GM12878 (cell line): ENCODE measurements around the gene IGIP. TPM values are rescaled to one million over a fixed set of nuclear protein-coding genes. Genes with fewer than 3 reads are reported as not detected.

Source experiments
- ATAC-seq: fragments of 200-7000 bp; cut with Tn5 transposase; 3 replicates; pipeline ENCODE4 v1.9.1; 2020; ENCODE audit warnings: mild to moderate bottlenecking, moderate library complexity
- BruUV-seq: library from RNA; stranded (reverse); fragments of 400-500 nt; replicated peaks from 2 replicates; lab custom pipeline; 2021; lab: Mats Ljungman, UMichigan
- CTCF ChIA-PET: fragments of 300-600 bp; sonication (Branson Sonifier 250); formaldehyde crosslinking; extraction: SDS; loops from one replicate; lab custom pipeline; 2021; ENCODE audit warnings: inconsistent platforms; lab: Yijun Ruan, JAX
- POLR2A ChIA-PET: fragments of 350-600 bp; formaldehyde crosslinking; extraction: SDS; loops from one replicate; lab custom pipeline; 2021; ENCODE audit warnings: inconsistent platforms; lab: Charles Lee
- RAD21 ChIA-PET: fragments of 300-600 bp; sonication (Branson Sonifier 250); formaldehyde crosslinking; loops from one replicate; lab custom pipeline; 2023; ENCODE audit warnings: antibody characterized with exemption; ENCODE audit not compliant: unreplicated experiment; lab: Charles Lee
- SMC1A ChIA-PET: fragments of 300-600 bp; sonication (Branson Sonifier 250); formaldehyde crosslinking; loops from one replicate; lab custom pipeline; 2023; ENCODE audit not compliant: unreplicated experiment, uncharacterized antibody; lab: Charles Lee
- DNase-seq: peaks from one replicate; pipeline ENCODE4 v3.0.0-alpha.2; 2011; ENCODE audit warnings: low read depth, low spot score
- FAIRE-seq: peaks from 3 replicates; lab custom pipeline; 2011; peaks lifted over from hg19 to GRCh38; lab: Jason Lieb, UNC
- H2AFZ ChIP-seq: 2 replicates; pipeline ENCODE4 v1.6.0; 2011; ENCODE audit warnings: low read depth, low read length, control low read depth; ENCODE audit not compliant: control insufficient read depth
- H3K27ac ChIP-seq: 2 replicates; pipeline ENCODE4 v1.5.1; 2011; ENCODE audit warnings: control low read depth; ENCODE audit not compliant: control insufficient read depth, insufficient read depth
- H3K27me3 ChIP-seq, 2 experiments: replicated peaks in 1 of 2; 2 replicates each; pipeline versions ENCODE4 v1.6.0 to v1.6.1; 2011; ENCODE audit warnings: low read length in 1 of 2; ENCODE audit not compliant: control insufficient read depth in 2 of 2, insufficient read depth in 2 of 2
- H3K36me3 ChIP-seq, 2 experiments: 2 replicates each; pipeline ENCODE4 v1.5.1; 2011; ENCODE audit warnings: low read length in 1 of 2; ENCODE audit not compliant: control insufficient read depth in 2 of 2, insufficient read depth in 2 of 2
- H3K4me1 ChIP-seq: 2 replicates; pipeline ENCODE4 v1.6.1; 2011; ENCODE audit warnings: mild to moderate bottlenecking, low read length, moderate library complexity, mixed read lengths; ENCODE audit not compliant: control insufficient read depth, insufficient read depth
- H3K4me2 ChIP-seq: 2 replicates; pipeline ENCODE4 v1.6.0; 2011; ENCODE audit warnings: control low read depth; ENCODE audit not compliant: control insufficient read depth, insufficient read depth
- H3K4me3 ChIP-seq: fragments of 200-600 bp; sonication (generic); 2 replicates; pipeline ENCODE4 v1.5.1; 2016
- H3K79me2 ChIP-seq: 2 replicates; pipeline ENCODE4 v1.6.0; 2011; ENCODE audit warnings: low read length; ENCODE audit not compliant: control insufficient read depth, insufficient read depth
- H3K9ac ChIP-seq: 2 replicates; pipeline ENCODE4 v1.8.0; 2011; ENCODE audit warnings: low read length, control low read depth, mixed read lengths; ENCODE audit not compliant: control insufficient read depth, insufficient read depth
- H3K9me3 ChIP-seq: replicated peaks from 3 replicates; pipeline ENCODE4 v1.5.1; 2011; ENCODE audit warnings: mild to moderate bottlenecking, low read length; ENCODE audit not compliant: control insufficient read depth, insufficient read depth
- H4K20me1 ChIP-seq: 2 replicates; pipeline ENCODE4 v1.6.0; 2011; ENCODE audit not compliant: control insufficient read depth, insufficient read depth
- BMI1 ChIP-seq: fragments of 450-650 bp; IDR thresholded peaks from 2 replicates; pipeline ENCODE4 v1.6.1; 2016; ENCODE audit warnings: mild to moderate bottlenecking, moderate library complexity, borderline replicate concordance
- NR2F1 ChIP-seq: fragments of 450-650 bp; conservative IDR thresholded peaks from 2 replicates; pipeline ENCODE4 v1.6.1; 2017; ENCODE audit warnings: mild to moderate bottlenecking
- RELA ChIP-seq: fragments of 450-650 bp; IDR thresholded peaks from 2 replicates; pipeline ENCODE4 v1.8.0; 2014; ENCODE audit warnings: borderline replicate concordance; ENCODE audit not compliant: partially characterized antibody
- STAT3 ChIP-seq: IDR thresholded peaks from 2 replicates; pipeline ENCODE4 v1.6.1; 2011; ENCODE audit warnings: low read depth, low read length, improper control_type of control experiment
- YBX1 ChIP-seq: fragments of 450-650 bp; IDR thresholded peaks from 2 replicates; pipeline ENCODE4 v1.6.1; 2016; ENCODE audit warnings: antibody characterized with exemption
- ZNF217 ChIP-seq: fragments of 450-650 bp; IDR thresholded peaks from 2 replicates; pipeline ENCODE4 v1.6.1; 2017; ENCODE audit warnings: antibody characterized with exemption, mild to moderate bottlenecking
- WGBS: methylation state at CpG from one replicate; pipeline ENCODE4 v1.1.6; 2016; ENCODE audit warnings: low lambda C conversion rate; ENCODE audit not compliant: insufficient replicate concordance, insufficient coverage; ENCODE audit errors: missing lambda C conversion rate; 5-methylcytosine and 5-hydroxymethylcytosine counted together
- in situ Hi-C: fragments of 300-500 bp; cut with MboI; formaldehyde crosslinking; loops from 9 replicates; pipeline ENCODE4 v1.14.3; 2018; ENCODE audit warnings: mixed read lengths
- intact Hi-C: fragments of 100-400 bp; cut with micrococcal nuclease; formaldehyde crosslinking; loops from one replicate; pipeline ENCODE4 v1.14.2; 2022; ENCODE audit not compliant: unreplicated experiment
- polyA plus RNA-seq, 11 experiments: library from polyadenylated mRNA; depleted of rRNA in 4 of 11; unstranded in 6 of 11; stranded (reverse) in 5 of 11; fragments of >200 nt; fragmentation: Nextera tagmentation in 4 of 11; fragmentation: Illumina TruSeq in 1 of 11; extraction: Ambion mirVana in 4 of 11; extraction: Trizol in 1 of 11; gene quantifications; 1 replicate in 1 of 11; 2 replicates in 10 of 11; pipeline versions ENCODE4 v1.2.1 to v1.2.3, GENCODE V29; 2011 to 2016; ENCODE audit warnings: inconsistent platforms in 2 of 11, missing spikeins in 2 of 11, low read depth in 1 of 11
- total RNA-seq, 4 experiments: library from RNA; depleted of rRNA in 3 of 4; stranded (reverse); fragments of >200 nt in 3 of 4; fragmentation: Illumina TruSeq in 1 of 4; extraction: Trizol in 1 of 4; gene quantifications; 2 replicates each; pipeline versions ENCODE4 v1.2.1 to v1.2.3, GENCODE V29; 2013 to 2021
- TF ChIP-seq, protein P1 (sequence below): IDR thresholded peaks from 2 replicates; pipeline ENCODE4 v1.6.1; 2011; ENCODE audit warnings: low read depth, low read length, improper control_type of control experiment, borderline replicate concordance
- TF ChIP-seq, protein P2 (sequence below): fragments of 450-650 bp; IDR thresholded peaks from 2 replicates; pipeline ENCODE4 v1.6.1; 2017; ENCODE audit warnings: low read depth, mild to moderate bottlenecking, moderate library complexity

Gene IGIP
- total and polyA plus RNA-seq, 10 of the 15 experiments (the other 5 are each of a cell fraction or from before 2014, with no cell fraction given): 0.58 to 3.3 (median 1.9) TPM

DNA sequence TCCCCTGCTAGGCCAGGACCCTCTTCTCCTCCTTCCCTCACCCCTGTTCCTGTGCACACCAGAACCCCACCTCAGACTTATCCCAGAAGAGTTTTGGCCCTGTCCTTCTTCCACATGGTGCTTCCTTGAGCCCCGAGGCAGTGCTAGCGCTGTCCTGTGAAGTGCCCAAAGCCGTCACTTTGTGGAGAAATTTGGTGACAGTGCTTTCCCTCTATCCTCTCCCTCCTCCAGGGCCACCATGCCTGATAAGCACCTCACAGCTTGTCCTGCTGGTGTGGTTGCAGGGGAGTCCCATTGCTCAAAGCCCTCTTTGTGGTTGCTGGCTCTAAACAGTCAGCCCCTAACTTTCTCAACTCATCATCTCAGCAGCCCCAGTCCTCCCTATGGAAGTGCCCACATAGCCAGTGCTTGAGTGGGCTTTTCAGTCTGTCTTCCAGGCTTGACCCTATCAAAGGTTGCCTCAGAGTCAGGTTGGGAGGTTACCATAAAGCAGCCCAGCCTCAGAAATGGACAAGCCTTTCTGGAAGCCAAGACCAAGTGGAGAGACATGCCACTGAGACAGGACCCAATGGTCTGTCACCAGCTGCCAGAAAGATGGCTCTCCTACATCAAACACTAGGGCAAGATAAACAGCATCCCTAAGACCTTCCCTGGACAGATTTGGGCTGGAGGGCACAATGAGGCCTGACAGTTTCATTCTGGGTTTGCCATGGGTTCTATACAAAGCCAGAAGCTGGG, 18.0 kb downstream of the IGIP start:
- in situ Hi-C loops (no loop called here), intact Hi-C loops (loop anchor here (1.0 to 2.0 kb wide), 2 partner anchors 27 to 68 kb away; no protein-coding TSS in a partner anchor)
- Histone ChIP-seq H3K4me3 (no peak overlapping the region), H3K27ac (no peak overlapping the region), H3K9me3 (no peaks in the 10 kb centered on the region), H3K4me1 (peaks cover 6% of the 10 kb centered on the region; the same call in 1 of the 2 replicates), H2AFZ (no peak overlapping the region), H3K27me3 (peaks cover 6% of the 10 kb centered on the region in 2 experiments; a peak in 3 of 4 replicates), H3K79me2 (no peaks in the 10 kb centered on the region), H4K20me1 (peaks cover 4% of the 10 kb centered on the region; the same call in 1 of the 2 replicates), H3K4me2 (no peak overlapping the region)
- RAD21 ChIA-PET: interaction anchor here (0.7 to 2.8 kb wide), 22 partner anchors 9 to 369 kb away, joined by 3 to 64 read pairs (median 4); no protein-coding TSS in a partner anchor
- 68% methylated on average over 3 of the region's 3 CpGs for WGBS
- DNase-seq (no peak), FAIRE-seq (no peak)
- TF ChIP-seq, protein P1, sequence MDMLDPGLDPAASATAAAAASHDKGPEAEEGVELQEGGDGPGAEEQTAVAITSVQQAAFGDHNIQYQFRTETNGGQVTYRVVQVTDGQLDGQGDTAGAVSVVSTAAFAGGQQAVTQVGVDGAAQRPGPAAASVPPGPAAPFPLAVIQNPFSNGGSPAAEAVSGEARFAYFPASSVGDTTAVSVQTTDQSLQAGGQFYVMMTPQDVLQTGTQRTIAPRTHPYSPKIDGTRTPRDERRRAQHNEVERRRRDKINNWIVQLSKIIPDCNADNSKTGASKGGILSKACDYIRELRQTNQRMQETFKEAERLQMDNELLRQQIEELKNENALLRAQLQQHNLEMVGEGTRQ: no peak
- TF ChIP-seq YBX1 (no peak), NR2F1 (no peak), BMI1 (no peak), ZNF217 (no peak), RELA (no peak), STAT3 (no peak)
- TF ChIP-seq, protein P2, sequence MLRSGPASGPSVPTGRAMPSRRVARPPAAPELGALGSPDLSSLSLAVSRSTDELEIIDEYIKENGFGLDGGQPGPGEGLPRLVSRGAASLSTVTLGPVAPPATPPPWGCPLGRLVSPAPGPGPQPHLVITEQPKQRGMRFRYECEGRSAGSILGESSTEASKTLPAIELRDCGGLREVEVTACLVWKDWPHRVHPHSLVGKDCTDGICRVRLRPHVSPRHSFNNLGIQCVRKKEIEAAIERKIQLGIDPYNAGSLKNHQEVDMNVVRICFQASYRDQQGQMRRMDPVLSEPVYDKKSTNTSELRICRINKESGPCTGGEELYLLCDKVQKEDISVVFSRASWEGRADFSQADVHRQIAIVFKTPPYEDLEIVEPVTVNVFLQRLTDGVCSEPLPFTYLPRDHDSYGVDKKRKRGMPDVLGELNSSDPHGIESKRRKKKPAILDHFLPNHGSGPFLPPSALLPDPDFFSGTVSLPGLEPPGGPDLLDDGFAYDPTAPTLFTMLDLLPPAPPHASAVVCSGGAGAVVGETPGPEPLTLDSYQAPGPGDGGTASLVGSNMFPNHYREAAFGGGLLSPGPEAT: no peak
- TF ChIP-seq, all 136 proteins: peak for 0
- peak; percentile 7 for ATAC-seq
- ChIA-PET POLR2A (interaction anchor here (0.6 to 1.2 kb wide), 5 partner anchors 9 to 539 kb away, joined by 3 read pairs; no protein-coding TSS in a partner anchor), SMC1A (interaction anchor here (0.8 to 4.6 kb wide), 18 partner anchors 8 to 174 kb away, joined by 3 to 66 read pairs (median 5); no protein-coding TSS in a partner anchor), CTCF (interaction anchor here (0.6 to 19.8 kb wide), 42 partner anchors 10 to 426 kb away, joined by 3 to 353 read pairs (median 4); partner anchors contain the start of genes NRG2 and PURA)
- H3K36me3 ChIP-seq: no peaks in the 10 kb centered on the region
- BruUV-seq: no TSS peak
- no peak overlapping the region for H3K9ac ChIP-seq
